Measurements from ENCODE around the gene UBALD1. TPM values are rescaled to one million over a fixed set of nuclear protein-coding genes. Genes with fewer than 3 reads are reported as not detected.

Gene UBALD1
- total and polyA plus RNA-seq, 2 donors (not counting 1 experiment from before 2014, with no cell fraction given) = 25.6 to 31.7 TPM

GRCh38 chr16:4649744-4650442 is 35.2 kb upstream of the UBALD1 start:
- H3K27me3 ChIP-seq (replicated peaks in 1 of 4; ENCODE audit: control extremely low read depth in 1 of 4, control insufficient read depth in 3 of 4, insufficient read depth in 4 of 4, low read length in 3 of 4) = no peaks in the 10 kb centered on the region
- POLR2A ChIA-PET = interaction anchor here (0.7 kb wide), 1 partner anchor 182 kb away, joined by 5 read pairs; no protein-coding TSS in a partner anchor
- Mint-ChIP-seq H3K27me3 (no peaks in the 10 kb centered on the region), H3K4me1 (peaks cover 23% of the 10 kb centered on the region), H3K4me3 (no peak overlapping the region), H3K9me3 (ENCODE audit: insufficient read depth) (no peaks in the 10 kb centered on the region), H3K27ac (no peak overlapping the region)
- no peak overlapping the region for H3K27ac ChIP-seq (ENCODE audit: low read length in 2 of 2)
- peaks cover 0 to 4% (median 0%) of the 10 kb centered on the region in 3 donors for H3K9me3 ChIP-seq (ENCODE audit: control extremely low read depth in 1 of 3, control insufficient read depth in 2 of 3, insufficient read depth in 1 of 3, low read length in 2 of 3)
- peaks cover 78% of the 10 kb centered on the region for H4K20me1 ChIP-seq (ENCODE audit: control insufficient read depth, insufficient read depth, low read length, poor library complexity, severe bottlenecking)
- TF ChIP-seq EZH2 (IDR thresholded peaks at IDR 0.05; ENCODE audit: borderline replicate concordance, insufficient read depth, low read depth, low read length, poor library complexity, severe bottlenecking) (no peak), CTCF (IDR thresholded peaks at IDR 0.05) (no peak)
- peaks cover 0 to 37% of the 10 kb centered on the region in 2 experiments for H3K36me3 ChIP-seq (replicated peaks in 1 of 2; ENCODE audit: control extremely low read depth in 1 of 2, control insufficient read depth in 1 of 2, extremely low read depth in 1 of 2, insufficient read depth in 2 of 2, low read length in 1 of 2)
- H2AFZ ChIP-seq (ENCODE audit: insufficient read depth, low read depth, low read length, poor library complexity, severe bottlenecking) = no peak overlapping the region
- H3K4me3 ChIP-seq (ENCODE audit: control extremely low read depth in 1 of 5, extremely low read depth in 1 of 5, insufficient read depth in 1 of 5, low read depth in 2 of 5, low read length in 4 of 5) = no peak overlapping the region
- intact Hi-C loops (cut with micrococcal nuclease) = loop anchor here (2.0 kb wide), 1 partner anchor 25 kb away; the partner anchor contains the start of gene MGRN1
- peaks cover 0 to 20% of the 10 kb centered on the region in 2 donors for H3K4me1 ChIP-seq (ENCODE audit: control insufficient read depth in 2 of 2, insufficient read depth in 2 of 2, low read length in 2 of 2)
- peaks cover 59% of the 10 kb centered on the region for H3K79me2 ChIP-seq (ENCODE audit: control insufficient read depth, insufficient read depth, low read length)
- ATAC-seq (ENCODE audit: low read depth) (no peak), DNase-seq (no peak)
- H3K9ac ChIP-seq (ENCODE audit: low read length) = no peak overlapping the region
- WGBS (ENCODE audit: insufficient coverage) = 97% methylated on average over 21 of the region's 25 CpGs
- CTCF ChIA-PET = interaction anchor here (0.5 to 1.6 kb wide), 8 partner anchors 11 to 695 kb away, joined by 3 to 6 read pairs (median 4); partner anchors contain the start of gene HMOX2
- H3K4me2 ChIP-seq (replicated peaks; ENCODE audit: low read depth, low read length, poor library complexity, severe bottlenecking) = no peak overlapping the region

GRCh38 chr16:4648917-4649316 is 34.2 kb upstream of the UBALD1 start:
- TF ChIP-seq EZH2 (IDR thresholded peaks at IDR 0.05; ENCODE audit: borderline replicate concordance, insufficient read depth, low read depth, low read length, poor library complexity, severe bottlenecking) (no peak), CTCF (IDR thresholded peaks at IDR 0.05) (no peak)
- Histone ChIP-seq H2AFZ (ENCODE audit: insufficient read depth, low read depth, low read length, poor library complexity, severe bottlenecking) (no peak overlapping the region), H3K36me3 (replicated peaks in 1 of 2; ENCODE audit: control extremely low read depth in 1 of 2, control insufficient read depth in 1 of 2, extremely low read depth in 1 of 2, insufficient read depth in 2 of 2, low read length in 1 of 2) (peaks cover 0 to 28% of the 10 kb centered on the region in 2 experiments), H3K79me2 (ENCODE audit: control insufficient read depth, insufficient read depth, low read length) (peaks cover 67% of the 10 kb centered on the region), H3K9ac (ENCODE audit: low read length) (no peak overlapping the region), H3K27me3 (replicated peaks in 1 of 4; ENCODE audit: control extremely low read depth in 1 of 4, control insufficient read depth in 3 of 4, insufficient read depth in 4 of 4, low read length in 3 of 4) (no peaks in the 10 kb centered on the region), H3K4me1 (ENCODE audit: control insufficient read depth in 2 of 2, insufficient read depth in 2 of 2, low read length in 2 of 2) (peaks cover 0 to 20% of the 10 kb centered on the region in 2 donors), H3K4me2 (replicated peaks; ENCODE audit: low read depth, low read length, poor library complexity, severe bottlenecking) (no peak overlapping the region), H3K9me3 (ENCODE audit: control extremely low read depth in 1 of 3, control insufficient read depth in 2 of 3, insufficient read depth in 1 of 3, low read length in 2 of 3) (peaks cover 0 to 4% (median 0%) of the 10 kb centered on the region in 3 donors), H4K20me1 (ENCODE audit: control insufficient read depth, insufficient read depth, low read length, poor library complexity, severe bottlenecking) (peaks cover 72% of the 10 kb centered on the region), H3K4me3 (ENCODE audit: control extremely low read depth in 1 of 5, extremely low read depth in 1 of 5, insufficient read depth in 1 of 5, low read depth in 2 of 5, low read length in 4 of 5) (no peak overlapping the region), H3K27ac (ENCODE audit: low read length in 2 of 2) (no peak overlapping the region)
- H3K9me3 Mint-ChIP-seq (ENCODE audit: insufficient read depth) = no peaks in the 10 kb centered on the region
- POLR2A ChIA-PET = no interaction called here
- DNase-seq = no peak
- 97% methylated on average over 12 of the region's 13 CpGs for WGBS (ENCODE audit: insufficient coverage)
- ATAC-seq (ENCODE audit: low read depth) = no peak
- peaks cover 23% of the 10 kb centered on the region for H3K4me1 Mint-ChIP-seq
- intact Hi-C loops (cut with micrococcal nuclease) = no loop called here
- no peak overlapping the region for H3K27ac Mint-ChIP-seq
- H3K4me3 Mint-ChIP-seq = no peak overlapping the region
- H3K27me3 Mint-ChIP-seq = no peaks in the 10 kb centered on the region
- CTCF ChIA-PET = interaction anchor here (1.2 kb wide), 1 partner anchor 10 kb away, joined by 6 read pairs; no protein-coding TSS in a partner anchor
